Fibroblast of villous mesenchyme (primary cell): ENCODE results near the gene TLCD3A. TPM values are rescaled to one million over a fixed set of nuclear protein-coding genes. Genes with fewer than 3 reads are reported as not detected.
A peak's percentile ranks its signal among the peaks of the same experiment; 100 is the strongest.

Source experiments
- DNase-seq: peaks from one replicate; pipeline ENCODE4 v3.0.0-alpha.2; 2010; ENCODE audit warnings: low read depth
- H3K4me3 ChIP-seq: 2 replicates; pipeline ENCODE4 v1.5.1; 2011; ENCODE audit warnings: low read depth, mild to moderate bottlenecking, low read length
- CTCF ChIP-seq: IDR thresholded peaks from 2 replicates; pipeline ENCODE4 v1.5.1; 2012; ENCODE audit warnings: low read depth, mild to moderate bottlenecking, low read length; ENCODE audit not compliant: insufficient read depth
- total RNA-seq: library from RNA; depleted of rRNA; stranded (reverse); fragments of >200 nt; gene quantifications from 2 replicates; pipeline ENCODE4 v1.2.3, GENCODE V29; 2012

TLCD3A gene
- total RNA-seq, 1 donor: 32.4 TPM

GRCh38 chr17:726271-726919, 6.0 kb upstream of the TLCD3A start:
- H3K4me3 ChIP-seq: no peak overlapping the region
- no peak for DNase-seq
- no peak for TF ChIP-seq CTCF

DNA sequence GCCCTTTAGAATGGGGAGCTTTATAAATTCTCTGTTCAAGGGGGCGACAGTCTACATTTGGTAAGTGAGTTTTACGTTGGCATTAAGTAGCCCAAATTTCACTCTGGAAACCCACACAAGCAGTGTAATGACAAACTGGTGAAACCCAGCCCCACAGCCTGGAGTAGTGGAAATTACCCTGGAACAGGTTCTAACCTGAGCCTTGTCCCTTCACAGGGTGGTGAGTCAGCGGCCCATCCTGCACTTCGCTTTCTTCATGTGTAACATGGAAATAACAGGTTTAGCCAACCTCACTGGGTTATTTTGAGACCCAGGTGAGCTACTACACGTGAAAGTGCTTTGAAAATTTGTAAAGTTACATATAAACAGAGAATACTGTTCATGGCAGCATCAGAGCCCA, 3.5 kb upstream of the TLCD3A start:
- no peak for DNase-seq
- no peak overlapping the region for H3K4me3 ChIP-seq
- no peak for TF ChIP-seq CTCF

DNA sequence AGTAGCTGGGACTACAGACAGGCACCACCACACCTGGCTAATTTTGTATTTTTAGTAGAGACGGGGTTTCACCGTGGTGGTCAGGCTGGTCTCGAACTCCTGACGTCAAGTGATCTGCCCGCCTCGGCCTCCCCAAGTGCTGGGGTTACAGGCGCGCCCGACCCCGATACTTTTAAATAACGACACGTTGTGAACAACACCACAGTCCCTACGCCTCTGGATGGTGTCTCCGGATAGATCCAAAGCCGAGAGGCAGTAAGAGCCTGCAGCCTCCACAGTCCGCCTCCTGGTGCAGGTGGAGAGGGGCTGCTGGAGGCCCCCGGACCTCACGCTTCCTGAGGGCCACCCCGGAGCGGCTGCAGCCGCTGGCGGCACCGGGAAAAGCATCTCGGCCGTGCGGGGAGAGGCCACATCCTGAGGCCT, 741 bp upstream of the TLCD3A start:
- peak overlapping the region; percentile 75 for H3K4me3 ChIP-seq
- TF ChIP-seq CTCF: no peak
- DNase-seq: peak; percentile 28

GRCh38 chr17:732902-733720, 715 bp downstream of the TLCD3A start:
- peak overlapping the region; percentile 75 for H3K4me3 ChIP-seq
- peak; percentile 26 for DNase-seq
- TF ChIP-seq CTCF: no peak

GRCh38 chr17:733743-734142, 1.3 kb downstream of the TLCD3A start:
- DNase-seq: no peak
- H3K4me3 ChIP-seq: peak overlapping the region; percentile 75
- no peak for TF ChIP-seq CTCF

DNA sequence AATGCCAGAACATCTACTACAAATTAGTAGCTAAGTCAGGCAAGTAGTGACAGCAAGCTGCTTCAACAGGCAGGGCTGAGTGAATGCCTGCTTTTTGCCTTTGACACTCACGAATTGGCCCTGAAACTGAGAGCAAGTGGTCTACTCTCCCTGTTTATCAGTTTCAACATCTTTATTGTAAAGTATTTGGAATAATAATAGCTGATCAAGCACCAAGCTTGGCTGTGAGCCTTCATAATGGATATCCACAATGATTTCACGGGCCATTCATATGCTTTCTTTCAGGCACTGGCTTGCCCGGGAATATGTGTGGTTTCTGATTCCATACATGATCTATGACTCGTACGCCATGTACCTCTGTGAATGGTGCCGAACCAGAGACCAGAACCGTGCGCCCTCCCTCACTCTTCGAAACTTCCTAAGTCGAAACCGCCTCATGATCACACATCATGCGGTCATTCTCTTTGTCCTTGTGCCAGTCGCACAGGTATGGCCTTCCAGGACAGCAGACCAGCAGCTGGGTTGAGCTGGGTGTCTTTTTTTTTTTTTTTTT, 5.2 kb downstream of the TLCD3A start:
- no peak for TF ChIP-seq CTCF
- H3K4me3 ChIP-seq: no peak overlapping the region
- DNase-seq: no peak
